GM21529 (cell line): ENCODE results near the gene FBXW12.
"Not testable (repeated sequence)": the region's sequence is repeated elsewhere in the genome, so short reads cannot be mapped to it uniquely, and the experiment has no call there.

Experiments used
- ATAC-seq: cut with Tn5 transposase; IDR thresholded peaks from one replicate; pipeline ENCODE4 v1.9.1; 2021; ENCODE audit not compliant: unreplicated experiment

Gene FBXW12

DNA sequence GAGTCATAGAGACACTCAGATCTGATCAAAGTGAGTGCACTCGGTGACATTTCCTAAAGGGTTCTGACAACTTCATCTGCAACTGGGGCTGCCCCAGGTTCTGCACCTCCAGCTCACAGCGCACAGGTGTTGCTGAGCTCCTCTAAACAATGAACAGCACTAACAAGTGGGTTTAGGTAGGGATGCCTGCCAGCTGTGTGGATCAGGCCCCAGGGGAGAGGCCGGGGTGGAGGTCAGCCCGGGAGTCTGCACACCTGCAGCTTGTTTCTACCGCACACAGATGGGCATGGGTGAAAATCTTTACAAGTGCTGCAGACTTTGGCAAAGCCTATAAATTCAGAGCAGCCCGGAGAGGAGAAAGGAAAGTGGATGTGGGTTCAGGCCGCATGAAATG, 355 bp downstream of the FBXW12 start:
- ATAC-seq: no peak

DNA sequence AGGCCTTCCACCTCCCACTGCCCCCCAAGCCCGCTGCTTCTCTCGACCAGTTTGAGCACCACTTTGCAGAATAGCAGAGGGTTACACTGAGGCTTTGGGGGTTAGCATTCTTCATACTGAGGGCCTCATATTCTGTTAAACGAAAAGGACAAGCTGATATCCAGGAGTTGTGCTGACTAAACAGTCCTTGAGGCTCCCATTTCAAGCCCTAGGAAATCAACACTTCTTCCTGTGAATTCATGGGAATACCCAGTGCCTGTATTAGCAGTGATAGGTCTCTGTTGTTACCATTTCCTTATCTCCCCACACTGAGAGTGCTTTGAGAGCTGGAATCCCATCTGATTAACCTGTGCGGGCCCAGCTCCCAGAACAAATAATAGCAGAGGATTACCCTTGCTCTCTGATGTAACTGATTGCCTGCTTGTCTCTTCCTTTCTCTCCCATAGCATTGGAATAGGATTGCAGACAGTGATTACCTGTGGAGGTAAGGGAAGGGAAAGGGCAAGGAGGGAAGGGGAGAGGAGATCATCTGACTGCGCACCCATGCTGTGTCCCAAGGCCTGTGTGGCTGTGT, 930 bp downstream of the FBXW12 start:
- no peak for ATAC-seq

- ATAC-seq: no peak
These were observed 15.6 kb downstream of the FBXW12 start for GRCh38 chr3:48387634-48388033.

GRCh38 chr3:48388966-48389365, 16.9 kb downstream of the FBXW12 start:
- no peak for ATAC-seq

GRCh38 chr3:48394391-48394790, 22.4 kb downstream of the FBXW12 start:
- no peak for ATAC-seq

DNA sequence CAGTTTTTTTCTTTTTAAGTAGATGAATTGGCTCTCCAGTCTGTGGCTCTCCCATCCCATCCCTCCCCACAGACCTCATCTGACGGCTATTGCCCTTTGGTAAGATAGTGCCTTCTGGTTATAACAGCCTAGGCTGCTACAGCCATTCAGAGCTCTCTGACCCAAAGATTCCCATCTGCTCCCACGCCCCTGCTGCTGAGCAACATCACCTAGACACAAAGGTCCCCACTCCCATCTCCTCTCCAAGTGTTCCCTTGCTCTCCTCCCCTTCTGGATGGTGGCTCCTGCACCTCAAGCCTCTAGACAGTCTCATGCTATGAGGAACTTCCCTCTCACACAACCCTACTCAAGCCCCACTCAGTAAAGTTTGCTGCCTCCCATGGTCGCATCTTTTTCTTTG, 23.7 kb downstream of the FBXW12 start:
- no peak for ATAC-seq

GRCh38 chr3:48397767-48398681, 26.0 kb downstream of the FBXW12 start:
- ATAC-seq: no peak

DNA sequence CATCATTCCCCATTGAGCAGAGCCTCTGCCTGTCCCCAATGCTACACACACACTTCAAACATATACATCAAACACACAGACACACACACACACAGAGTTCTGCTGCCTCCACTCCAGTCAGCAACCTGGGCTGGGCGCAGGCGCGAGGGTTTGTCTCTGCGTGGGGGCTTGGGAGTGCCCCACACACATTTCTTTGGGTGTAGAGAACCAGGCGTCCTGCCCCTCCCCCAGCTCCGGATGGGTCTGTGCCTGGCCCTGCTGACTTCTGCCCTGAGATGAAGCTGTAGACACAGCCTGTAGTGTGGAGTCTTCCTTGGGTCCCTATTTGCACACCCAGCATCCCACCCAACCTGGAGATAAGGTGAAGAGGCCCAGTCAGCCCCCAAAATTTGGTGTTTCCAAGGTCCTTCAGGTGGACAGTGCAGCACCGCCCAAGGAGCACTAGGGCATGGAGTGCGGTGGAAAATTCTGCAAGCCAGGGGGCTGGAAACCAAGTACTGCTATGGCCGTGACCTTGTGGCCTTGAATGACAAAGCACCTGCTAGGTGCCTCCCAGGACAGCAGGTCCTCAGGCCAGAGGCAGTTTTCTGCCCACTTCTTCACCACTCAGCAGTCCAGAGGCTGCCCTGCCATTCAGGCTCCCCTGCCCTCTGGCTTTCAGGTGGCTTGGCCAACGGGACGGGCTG, 26.8 kb downstream of the FBXW12 start:
- no peak for ATAC-seq

GRCh38 chr3:48399387-48400172, 27.6 kb downstream of the FBXW12 start:
- ATAC-seq: no peak

GRCh38 chr3:48400824-48401433, 28.9 kb downstream of the FBXW12 start:
- ATAC-seq: no peak

GRCh38 chr3:48401434-48401901, 29.4 kb downstream of the FBXW12 start:
- ATAC-seq: not testable (repeated sequence)

DNA sequence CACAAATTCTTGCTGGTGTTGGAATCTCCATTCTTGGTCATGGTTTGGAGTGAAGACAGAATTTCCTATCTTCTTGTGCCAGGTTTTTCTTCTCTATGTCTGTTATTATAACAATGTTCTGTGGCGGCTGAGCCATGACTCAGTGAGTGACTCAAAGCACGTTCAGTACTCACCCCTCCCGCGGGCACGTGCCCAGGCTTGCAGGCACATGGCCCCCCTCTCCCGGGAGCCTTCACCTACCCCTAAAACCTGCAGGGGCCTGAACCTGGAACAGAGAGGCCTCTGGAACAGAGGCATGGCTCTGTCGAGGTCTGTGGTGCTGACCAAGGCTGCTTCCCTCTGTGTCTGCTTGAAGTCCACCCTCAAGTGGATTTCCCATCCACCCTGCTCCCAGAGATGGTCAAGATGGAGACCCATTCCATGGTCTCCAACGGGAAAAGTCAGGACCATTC, 30.3 kb downstream of the FBXW12 start:
- ATAC-seq: no peak

DNA sequence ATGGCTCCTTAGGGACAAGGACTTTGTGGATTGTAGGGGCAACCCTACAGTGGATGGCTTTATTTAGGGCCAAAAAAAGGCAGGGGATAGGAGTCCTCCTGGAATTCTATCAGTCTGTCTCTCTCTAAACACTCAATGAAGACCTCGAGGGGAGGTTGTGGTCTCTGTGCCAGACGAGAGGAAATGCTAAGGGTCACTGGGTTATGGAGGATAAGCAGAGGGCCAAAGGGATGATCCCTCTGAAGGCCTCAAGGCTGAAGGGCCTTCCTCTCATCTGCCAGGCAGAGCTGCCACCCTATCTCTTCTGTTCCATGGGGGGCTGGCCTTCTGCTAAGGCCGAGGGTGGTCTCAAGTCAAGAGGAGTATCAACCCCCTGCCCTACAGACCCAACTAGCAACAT, 30.9 kb downstream of the FBXW12 start:
- ATAC-seq: no peak

GRCh38 chr3:48403533-48404439, 31.8 kb downstream of the FBXW12 start:
- no peak for ATAC-seq

GRCh38 chr3:48404440-48405342, 32.7 kb downstream of the FBXW12 start:
- no peak for ATAC-seq

GRCh38 chr3:48405343-48405881, 33.4 kb downstream of the FBXW12 start:
- ATAC-seq: no peak

DNA sequence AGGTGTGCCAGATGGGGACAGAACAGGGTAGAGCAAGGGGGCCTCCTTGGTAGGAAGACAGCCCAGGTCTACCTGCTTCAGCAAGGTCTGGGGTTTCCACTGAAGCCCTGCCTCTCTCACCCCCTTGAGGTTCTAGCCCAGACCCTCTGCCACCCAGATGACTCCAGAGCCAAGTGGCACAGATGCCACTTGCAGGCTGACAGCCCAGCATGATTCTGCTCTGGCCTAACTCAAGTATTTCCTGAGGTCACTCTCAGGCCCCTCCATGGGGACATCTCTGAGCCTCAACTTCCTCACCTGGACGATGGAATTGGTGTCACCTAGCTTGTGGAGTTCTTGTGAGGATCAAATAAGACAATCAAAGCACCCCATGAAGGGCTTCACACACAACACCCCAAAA, 34.0 kb downstream of the FBXW12 start:
- ATAC-seq: no peak
